Activated CD4-positive, alpha-beta T cell treated with anti-CD3 and anti-CD28 coated beads, Interleukin-2, amount 10 ng/mL, durations not matched to agents 7 days and 5 days (primary cell): ENCODE measurements around the gene TBX10. TPM values are rescaled to one million over a fixed set of nuclear protein-coding genes. Genes with fewer than 3 reads are reported as not detected.
A peak's percentile ranks its signal among the peaks of the same experiment; 100 is the strongest.
"Not testable (repeated sequence)": the region's sequence is repeated elsewhere in the genome, so short reads cannot be mapped to it uniquely, and the experiment has no call there.

Source experiments
- CTCF ChIA-PET: fragments of 350-600 bp; sonication (Branson Sonifier 250); formaldehyde crosslinking; loops from one replicate; lab custom pipeline; 2021; ENCODE audit warnings: antibody characterized with exemption; lab: Charles Lee
- POLR2A ChIA-PET: fragments of 350-600 bp; sonication (Branson Sonifier 250); formaldehyde crosslinking; loops from one replicate; lab custom pipeline; 2021; ENCODE audit warnings: antibody characterized with exemption; lab: Charles Lee
- DNase-seq: peaks from one replicate; pipeline ENCODE4 v3.0.0-alpha.2; 2020
- H3K27ac Mint-ChIP-seq: one replicate; pipeline ENCODE4 v1.8.0; 2021; ENCODE audit warnings: mild to moderate bottlenecking, moderate library complexity, mixed read lengths
- H3K27me3 Mint-ChIP-seq: one replicate; pipeline ENCODE4 v1.8.0; 2021; ENCODE audit warnings: mixed read lengths
- H3K36me3 Mint-ChIP-seq: one replicate; pipeline ENCODE4 v1.8.0; 2021; ENCODE audit warnings: low read depth, mixed read lengths
- H3K4me1 Mint-ChIP-seq: one replicate; pipeline ENCODE4 v1.8.0; 2021; ENCODE audit warnings: mixed read lengths
- H3K4me3 Mint-ChIP-seq: one replicate; pipeline ENCODE4 v1.8.0; 2021; ENCODE audit warnings: mild to moderate bottlenecking, moderate library complexity, mixed read lengths
- H3K9me3 Mint-ChIP-seq: one replicate; pipeline ENCODE4 v1.8.0; 2021; ENCODE audit warnings: mixed read lengths
- total RNA-seq, 2 experiments: library from RNA; stranded (reverse); gene quantifications; one replicate each; pipeline ENCODE4 v1.2.3, GENCODE V29; 2021

TBX10 gene
- total RNA-seq, 2 experiments from 2014 or later, result not detected

- DNase-seq, H3K27ac Mint-ChIP-seq, H3K4me3 Mint-ChIP-seq, POLR2A ChIA-PET, H3K36me3 Mint-ChIP-seq, H3K9me3 Mint-ChIP-seq, H3K4me1 Mint-ChIP-seq, H3K27me3 Mint-ChIP-seq: not testable (repeated sequence)
- CTCF ChIA-PET, result interaction anchor here (1.2 kb wide), 1 partner anchor 9 kb away, joined by 3 read pairs; no protein-coding TSS in a partner anchor
Measured at GRCh38 chr11:67622905-67623304, 16.7 kb downstream of the TBX10 start.

GRCh38 chr11:67621928-67622327 lies 17.6 kb downstream of the TBX10 start:
- CTCF ChIA-PET, H3K4me3 Mint-ChIP-seq, H3K36me3 Mint-ChIP-seq, H3K27me3 Mint-ChIP-seq, H3K4me1 Mint-ChIP-seq, DNase-seq, H3K27ac Mint-ChIP-seq, POLR2A ChIA-PET, H3K9me3 Mint-ChIP-seq: not testable (repeated sequence)

- H3K4me3 Mint-ChIP-seq, H3K9me3 Mint-ChIP-seq, DNase-seq, H3K27me3 Mint-ChIP-seq, H3K36me3 Mint-ChIP-seq, POLR2A ChIA-PET, H3K27ac Mint-ChIP-seq: not testable (repeated sequence)
- H3K4me1 Mint-ChIP-seq, result peaks cover 10% of the 10 kb centered on the region
- CTCF ChIA-PET, result interaction anchor here (2.4 kb wide), 1 partner anchor 8 kb away, joined by 19 read pairs; the partner anchor contains the start of gene NUDT8
Measured at GRCh38 chr11:67620621-67621020, 18.9 kb downstream of the TBX10 start.

- POLR2A ChIA-PET, result interaction anchor here (1.1 kb wide), 1 partner anchor 9 kb away, joined by 5 read pairs; no protein-coding TSS in a partner anchor
- H3K27me3 Mint-ChIP-seq, H3K9me3 Mint-ChIP-seq, H3K36me3 Mint-ChIP-seq, H3K4me3 Mint-ChIP-seq, H3K4me1 Mint-ChIP-seq, H3K27ac Mint-ChIP-seq, DNase-seq: not testable (repeated sequence)
- CTCF ChIA-PET, result interaction anchor here (2.4 kb wide), 1 partner anchor 9 kb away, joined by 19 read pairs; the partner anchor contains the start of gene NUDT8
Measured at GRCh38 chr11:67619683-67620618, 19.6 kb downstream of the TBX10 start.

GRCh38 chr11:67618901-67619659 lies 20.5 kb downstream of the TBX10 start:
- not testable (repeated sequence) for H3K27ac Mint-ChIP-seq, DNase-seq, H3K27me3 Mint-ChIP-seq, H3K9me3 Mint-ChIP-seq, H3K36me3 Mint-ChIP-seq, H3K4me3 Mint-ChIP-seq
- CTCF ChIA-PET, result interaction anchor here (2.1 to 6.6 kb wide), 3 partner anchors 10 to 11 kb away, joined by 5 to 84 read pairs (median 19); partner anchors contain the start of gene NUDT8
- peaks cover 19% of the 10 kb centered on the region for H3K4me1 Mint-ChIP-seq
- POLR2A ChIA-PET, result interaction anchor here (1.1 kb wide), 1 partner anchor 10 kb away, joined by 5 read pairs; no protein-coding TSS in a partner anchor

- peaks cover 9% of the 10 kb centered on the region for H3K36me3 Mint-ChIP-seq
- no peak for DNase-seq
- POLR2A ChIA-PET, result no interaction called here
- H3K27me3 Mint-ChIP-seq, result no peaks in the 10 kb centered on the region
- H3K27ac Mint-ChIP-seq, result peak overlapping the region; percentile 65
- H3K9me3 Mint-ChIP-seq, result no peaks in the 10 kb centered on the region
- CTCF ChIA-PET, result interaction anchor here (2.1 to 6.6 kb wide), 2 partner anchors 9 to 13 kb away, joined by 5 to 84 read pairs; partner anchors contain the start of gene NUDT8
- H3K4me1 Mint-ChIP-seq, result peaks cover 33% of the 10 kb centered on the region
- no peak overlapping the region for H3K4me3 Mint-ChIP-seq
Measured at GRCh38 chr11:67617243-67617953, 22.2 kb downstream of the TBX10 start.

- ChIA-PET CTCF (interaction anchor here (0.9 to 6.6 kb wide), 3 partner anchors 8 to 32 kb away, joined by 3 to 84 read pairs (median 5); partner anchors contain the start of genes GSTP1 and NUDT8), POLR2A (no interaction called here)
- H3K4me1 Mint-ChIP-seq, result peaks cover 36% of the 10 kb centered on the region
- H3K9me3 Mint-ChIP-seq, result no peaks in the 10 kb centered on the region
- H3K4me3 Mint-ChIP-seq, result no peak overlapping the region
- peaks cover 12% of the 10 kb centered on the region for H3K36me3 Mint-ChIP-seq
- no peak for DNase-seq
- no peaks in the 10 kb centered on the region for H3K27me3 Mint-ChIP-seq
- peak overlapping the region; percentile 65 for H3K27ac Mint-ChIP-seq
Measured at GRCh38 chr11:67616431-67617242, 22.9 kb downstream of the TBX10 start.

GRCh38 chr11:67615728-67616430 lies 23.7 kb downstream of the TBX10 start:
- no peaks in the 10 kb centered on the region for H3K9me3 Mint-ChIP-seq
- peaks cover 15% of the 10 kb centered on the region for H3K36me3 Mint-ChIP-seq
- no peaks in the 10 kb centered on the region for H3K27me3 Mint-ChIP-seq
- peak overlapping the region; percentile 50 for H3K27ac Mint-ChIP-seq
- no peak for DNase-seq
- POLR2A ChIA-PET, result no interaction called here
- H3K4me3 Mint-ChIP-seq, result no peak overlapping the region
- CTCF ChIA-PET, result interaction anchor here (0.9 to 6.6 kb wide), 3 partner anchors 11 to 32 kb away, joined by 3 to 84 read pairs (median 4); partner anchors contain the start of genes GSTP1 and NUDT8
- peaks cover 36% of the 10 kb centered on the region for H3K4me1 Mint-ChIP-seq

- no peaks in the 10 kb centered on the region for H3K27me3 Mint-ChIP-seq
- peak overlapping the region; percentile 71 for H3K4me3 Mint-ChIP-seq
- peak overlapping the region; percentile 99 for H3K27ac Mint-ChIP-seq
- no peaks in the 10 kb centered on the region for H3K9me3 Mint-ChIP-seq
- DNase-seq, result peak; percentile 61
- H3K4me1 Mint-ChIP-seq, result peaks cover 36% of the 10 kb centered on the region
- peaks cover 15% of the 10 kb centered on the region for H3K36me3 Mint-ChIP-seq
- ChIA-PET CTCF (interaction anchor here (0.6 to 6.6 kb wide), 13 partner anchors 8 to 380 kb away, joined by 3 to 84 read pairs (median 3); partner anchors contain the start of genes GSTP1, NUDT8 and TBC1D10C), POLR2A (no interaction called here)
Measured at GRCh38 chr11:67614730-67615714, 24.5 kb downstream of the TBX10 start.
